CD4-positive, alpha-beta T cell treated with Interferon alpha-2 for 1 hour (primary cell): ENCODE data around the gene MRC2.
A peak's percentile ranks its signal among the peaks of the same experiment; 100 is the strongest.

Experiments
- DNase-seq, 2 donors: peaks; one replicate each; pipeline ENCODE4 v3.0.0-alpha.2; 2020 to 2022

Gene MRC2

DNA sequence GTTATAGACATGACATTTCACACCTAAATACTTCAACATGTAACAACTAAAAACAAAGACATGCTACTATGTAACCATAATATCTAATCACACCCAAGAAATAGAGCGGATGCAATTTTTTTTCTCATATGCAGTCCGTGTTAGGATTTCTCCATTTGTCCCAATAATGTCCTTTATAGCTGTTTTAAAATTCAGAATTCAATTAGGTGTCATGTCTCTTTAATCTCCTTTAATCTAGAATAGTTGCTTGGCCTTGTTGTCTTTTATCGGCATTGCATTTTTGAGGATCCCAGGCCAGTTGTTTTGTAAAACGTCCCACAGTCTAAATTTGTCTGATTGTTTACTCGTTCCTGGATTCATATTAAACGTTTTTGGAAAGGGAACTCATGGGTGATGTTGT is 14.5 kb downstream of the MRC2 start:
- no peak for DNase-seq

- no peak for DNase-seq
Measured at GRCh38 chr17:62643496-62643895, 16.0 kb downstream of the MRC2 start.

- no peak for DNase-seq
Measured at GRCh38 chr17:62644487-62645173, 17.2 kb downstream of the MRC2 start.

DNA sequence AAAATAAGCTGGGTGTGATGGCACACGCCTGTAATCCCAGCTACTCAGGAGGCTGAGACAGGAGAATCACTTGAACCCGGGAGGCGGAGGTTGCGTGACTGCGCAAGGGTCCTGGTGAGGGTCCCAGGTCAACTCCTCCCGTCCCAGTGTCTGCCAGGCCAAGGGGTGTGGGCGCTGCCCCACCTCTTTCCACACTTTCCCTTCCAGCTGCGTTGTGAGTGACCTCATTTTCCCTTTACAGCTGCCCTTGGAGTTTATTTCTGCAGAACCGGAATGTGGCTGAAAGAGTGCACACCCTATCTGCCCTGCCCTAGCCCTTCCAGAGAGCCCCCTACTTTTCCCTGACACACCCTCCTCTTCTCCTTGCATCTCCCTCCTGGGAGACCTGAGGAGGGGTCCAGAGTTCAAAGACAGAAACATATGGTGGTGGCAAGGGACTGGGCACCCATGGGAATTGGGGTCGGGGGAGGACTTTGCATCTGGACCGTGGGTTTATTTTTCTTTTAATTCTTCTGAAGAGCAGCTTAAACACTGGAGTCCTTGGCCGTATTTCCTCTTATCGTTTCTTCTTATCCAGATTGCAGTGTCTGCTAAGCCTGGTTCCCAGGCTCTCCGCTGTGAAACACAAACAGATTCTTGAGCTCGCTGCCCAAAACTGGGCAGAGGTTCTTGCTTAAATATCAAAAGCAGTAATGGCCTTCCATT is 20.9 kb downstream of the MRC2 start:
- no peak for DNase-seq

DNA sequence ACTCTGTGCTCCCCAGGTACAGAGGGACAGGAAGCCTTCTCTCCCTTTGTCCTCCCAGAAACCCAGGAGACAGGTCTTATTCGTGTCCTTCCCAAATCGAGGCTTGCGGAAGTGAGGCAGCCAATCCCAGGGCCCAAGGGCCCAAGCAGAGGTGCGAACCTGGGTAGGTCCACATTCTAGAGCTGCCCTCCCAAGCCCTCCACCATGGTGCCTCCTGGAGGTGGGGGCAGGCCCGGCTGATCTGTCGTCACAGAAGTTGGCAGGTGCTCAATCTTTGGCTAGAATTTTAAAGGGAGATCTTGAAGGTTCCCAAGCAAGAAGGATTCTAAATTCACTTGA is 21.5 kb downstream of the MRC2 start:
- no peak for DNase-seq

DNA sequence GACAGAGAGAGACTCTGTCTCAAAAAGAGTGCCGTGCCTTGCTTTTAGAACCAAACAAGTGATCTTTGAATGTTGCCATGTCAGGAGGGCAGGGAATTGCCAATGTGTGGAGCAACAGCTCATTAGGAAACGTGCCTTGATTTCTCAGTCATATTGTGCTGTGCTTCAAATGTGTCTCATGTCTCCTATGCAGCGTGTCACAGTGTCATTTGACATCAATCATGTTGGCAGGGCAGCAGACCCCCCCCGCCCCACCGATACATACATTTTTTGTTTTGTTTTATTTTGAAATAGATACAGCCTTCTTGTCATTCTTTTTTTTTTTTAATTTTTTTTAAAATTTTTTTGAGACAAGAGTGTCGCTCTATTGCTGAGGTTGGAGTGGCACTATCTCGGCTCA is 22.1 kb downstream of the MRC2 start:
- DNase-seq, result no peak

GRCh38 chr17:62650587-62650986 is 23.1 kb downstream of the MRC2 start:
- no peak for DNase-seq

GRCh38 chr17:62652251-62653001 is 25.0 kb downstream of the MRC2 start:
- peak; percentile 22 to 40 for DNase-seq

- DNase-seq, result peak; percentile 42 to 62
Measured at GRCh38 chr17:62653002-62653825, 25.7 kb downstream of the MRC2 start.

GRCh38 chr17:62653826-62654761 is 26.6 kb downstream of the MRC2 start:
- DNase-seq, result no peak

DNA sequence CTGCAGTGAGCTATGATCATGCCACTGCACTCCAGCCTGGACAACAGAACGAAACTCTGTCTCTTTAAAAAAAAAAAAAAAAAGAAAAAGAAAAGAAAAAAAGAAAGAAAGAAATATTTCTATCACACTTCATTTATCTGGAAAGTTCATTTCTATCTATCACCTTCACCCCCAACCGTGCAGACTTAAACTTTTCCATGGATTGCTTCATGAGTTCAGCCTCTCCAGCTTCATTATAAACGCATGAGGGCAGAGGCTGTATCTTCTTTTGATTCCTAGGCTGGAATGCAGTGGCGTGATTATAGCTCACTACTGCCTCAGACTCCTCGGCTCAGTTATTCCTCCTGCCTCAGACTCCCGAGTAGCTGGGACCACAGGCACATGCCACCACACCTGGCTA is 28.2 kb downstream of the MRC2 start:
- no peak for DNase-seq

DNA sequence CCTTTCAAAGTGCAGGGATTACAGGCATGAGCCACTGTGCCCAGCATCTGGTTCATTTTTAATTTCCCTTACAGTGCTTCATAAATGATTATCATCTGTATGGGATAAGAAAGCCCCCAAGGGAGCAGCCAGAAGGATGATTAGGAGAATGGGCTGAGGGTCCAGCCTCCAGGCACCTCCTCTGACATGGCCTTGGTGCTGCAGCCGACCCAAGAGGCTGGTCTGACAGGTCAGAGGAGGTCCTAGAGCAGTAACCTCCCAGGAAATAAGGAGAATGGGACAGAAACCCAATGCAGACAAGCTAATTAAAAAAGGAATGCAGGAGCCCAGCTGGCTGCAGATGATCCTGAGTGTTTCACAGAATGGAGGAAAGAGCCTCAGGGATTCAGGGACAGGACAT is 29.0 kb downstream of the MRC2 start:
- DNase-seq, result no peak

DNA sequence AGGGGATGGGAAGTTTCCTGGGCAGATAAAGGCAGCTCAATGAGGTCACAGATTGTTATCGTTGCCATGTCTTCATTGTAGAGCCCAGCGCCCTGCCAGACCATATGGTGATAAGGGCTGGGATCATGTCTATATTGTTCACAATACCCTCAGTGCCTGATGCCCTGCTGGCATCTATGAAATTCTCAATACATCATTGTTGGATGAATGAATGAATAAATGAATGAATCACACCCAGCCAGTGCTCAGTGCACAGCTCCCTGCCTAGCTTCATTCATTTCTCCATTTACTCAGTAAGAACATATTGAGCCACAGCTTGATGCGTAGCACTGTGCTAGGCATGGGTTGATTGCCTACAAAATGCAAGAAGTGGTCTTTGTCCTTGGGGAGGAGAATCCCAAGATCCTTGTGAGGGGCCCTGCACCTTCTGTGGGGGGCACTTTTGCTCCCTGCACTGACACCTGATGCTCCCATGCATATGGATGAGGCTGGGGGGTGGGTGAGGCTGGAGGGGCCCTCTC is 29.7 kb downstream of the MRC2 start:
- DNase-seq, result no peak

DNA sequence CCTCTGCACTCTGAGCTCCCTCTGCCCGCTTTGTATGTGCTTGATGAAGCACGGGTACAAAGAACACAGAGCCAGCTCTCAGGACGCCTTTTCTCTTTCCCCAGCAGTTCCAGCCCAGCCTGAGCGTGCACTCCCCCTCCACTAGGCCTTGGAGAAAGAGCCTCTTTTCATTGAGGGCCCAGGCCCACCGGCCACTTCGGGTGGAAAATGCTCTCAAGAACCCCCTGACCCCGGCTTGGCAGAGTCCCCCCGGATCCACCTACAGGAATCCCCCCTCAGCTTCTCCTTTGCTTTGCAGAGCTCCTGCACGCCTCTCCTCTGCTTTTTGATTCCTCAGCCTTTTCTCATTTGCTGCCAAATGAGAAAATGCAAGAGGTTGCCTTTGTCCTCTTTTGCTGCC is 30.2 kb downstream of the MRC2 start:
- DNase-seq, result no peak

DNA sequence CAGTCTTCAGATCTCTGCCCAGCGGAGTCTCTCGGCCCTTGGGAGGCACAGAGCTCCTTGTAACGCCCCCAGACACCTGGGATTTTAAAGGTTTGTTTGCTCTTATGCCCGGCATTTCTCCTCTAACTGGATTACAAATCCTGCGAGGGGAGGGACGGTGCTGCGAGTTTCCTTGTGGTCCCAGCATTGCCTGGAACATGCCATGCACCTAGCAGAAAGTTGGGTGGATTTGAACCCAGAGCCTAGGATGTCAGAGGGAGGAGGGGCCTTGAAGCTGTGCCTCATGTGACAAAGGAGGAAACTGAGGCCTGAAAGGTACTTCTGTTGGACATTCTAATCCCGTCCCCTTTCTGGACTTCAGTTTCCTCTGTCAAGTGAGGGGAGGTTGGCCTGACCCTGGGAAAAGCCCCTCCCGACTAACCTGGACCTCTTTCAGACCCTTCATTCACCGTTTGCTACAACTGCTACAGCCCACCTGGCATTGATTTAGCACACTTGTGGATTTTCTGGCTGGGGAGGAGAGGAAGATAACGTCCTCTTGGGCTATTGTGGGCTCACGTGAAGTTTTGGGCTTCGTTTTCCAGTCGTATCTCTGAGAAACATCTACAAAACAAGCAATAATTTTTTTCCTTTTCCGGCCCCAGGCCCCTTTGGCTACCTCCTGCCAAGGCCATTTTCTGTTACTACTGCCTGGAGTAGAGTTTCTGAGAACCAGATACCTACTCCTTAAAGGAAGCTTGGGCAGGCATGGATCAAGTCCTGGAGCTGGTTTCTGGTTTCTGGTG is 30.9 kb downstream of the MRC2 start:
- no peak for DNase-seq

DNA sequence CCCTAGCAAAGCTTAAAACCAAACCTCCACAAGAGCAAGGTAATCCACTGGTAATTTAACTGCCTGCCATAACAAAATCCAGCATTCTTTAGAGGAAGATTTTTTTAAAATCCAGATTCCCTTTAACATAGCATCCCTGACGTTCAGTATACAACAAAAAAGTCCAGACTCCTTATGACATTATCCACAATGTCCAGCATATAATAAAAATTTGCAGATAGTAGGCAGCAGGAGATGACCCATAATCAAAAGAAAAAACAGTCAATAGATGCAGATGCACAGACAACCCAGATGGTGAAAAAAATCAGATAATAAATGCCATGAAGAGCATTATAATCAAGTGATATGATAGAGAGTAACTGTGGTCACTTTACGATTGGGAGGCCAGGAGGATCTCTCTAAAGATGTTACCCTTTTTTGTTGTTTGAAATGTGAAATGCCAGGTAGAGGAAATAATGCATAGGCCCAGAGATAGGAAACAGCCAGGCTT is 33.2 kb downstream of the MRC2 start:
- DNase-seq, result no peak

- DNase-seq, result no peak
Measured at GRCh38 chr17:62661337-62661736, 33.9 kb downstream of the MRC2 start.

GRCh38 chr17:62662855-62663254 is 35.4 kb downstream of the MRC2 start:
- no peak for DNase-seq

GRCh38 chr17:62663304-62663703 is 35.8 kb downstream of the MRC2 start:
- no peak for DNase-seq

DNA sequence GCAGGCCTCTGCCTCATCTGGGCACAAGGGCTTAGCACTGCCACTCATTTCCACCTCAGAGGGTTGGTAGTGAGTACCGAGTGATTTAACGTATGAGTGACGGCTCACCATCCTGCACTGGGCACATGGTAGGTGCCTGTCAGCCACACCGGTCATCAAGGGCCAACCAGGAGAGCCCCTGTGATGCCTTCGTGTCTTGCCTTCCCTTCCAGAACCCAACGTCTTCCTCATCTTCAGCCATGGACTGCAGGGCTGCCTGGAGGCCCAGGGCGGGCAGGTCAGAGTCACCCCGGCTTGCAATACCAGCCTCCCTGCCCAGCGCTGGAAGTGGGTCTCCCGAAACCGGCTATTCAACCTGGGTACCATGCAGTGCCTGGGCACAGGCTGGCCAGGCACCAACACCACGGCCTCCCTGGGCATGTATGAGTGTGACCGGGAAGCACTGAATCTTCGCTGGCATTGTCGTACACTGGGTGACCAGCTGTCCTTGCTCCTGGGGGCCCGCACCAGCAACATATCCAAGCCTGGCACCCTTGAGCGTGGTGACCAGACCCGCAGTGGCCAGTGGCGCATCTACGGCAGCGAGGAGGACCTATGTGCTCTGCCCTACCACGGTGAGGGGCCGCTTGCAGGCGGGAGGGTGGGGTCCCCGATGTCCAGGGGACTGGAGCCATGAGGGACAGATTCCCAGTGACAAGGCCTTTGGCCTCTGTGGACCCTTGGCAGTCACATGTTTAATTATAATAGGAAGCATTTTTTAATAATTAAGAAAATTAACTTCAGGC is 37.1 kb downstream of the MRC2 start:
- DNase-seq, result no peak
